ENCODE data around the gene TAS2R30. TPM values are rescaled to one million over a fixed set of nuclear protein-coding genes. Genes with fewer than 3 reads are reported as not detected.

TAS2R30 gene
- total and polyA plus RNA-seq, 9 of the 15 experiments (the other 6 are each of a cell fraction or from before 2014, with no cell fraction given), result 0.11 to 4.0 (median 0.99) TPM; not detected in 3

DNA sequence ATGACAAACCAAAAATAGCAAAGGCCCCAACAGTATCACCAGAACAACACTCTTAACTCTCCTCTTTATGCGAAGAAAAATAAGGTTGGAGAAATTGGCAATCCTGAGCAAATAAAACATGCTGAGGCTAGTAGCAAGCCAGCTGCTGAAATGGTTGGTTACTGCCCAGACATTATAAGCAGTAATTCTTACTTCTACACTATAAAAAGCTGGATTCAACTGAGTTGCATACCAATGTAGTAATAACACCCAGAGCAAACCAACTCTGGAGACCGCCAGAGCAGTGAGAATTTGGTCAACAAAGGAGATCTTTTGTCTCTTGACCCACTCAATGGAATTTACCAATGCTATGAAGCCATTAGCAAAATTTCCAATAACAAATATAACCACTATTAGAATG is 628 bp downstream of the TAS2R30 start:
- ChIA-PET POLR2A (no interaction called here), CTCF (ENCODE audit: low intra/inter-chr PET ratio) (no interaction called here)
- no peak overlapping the region for H2AFZ ChIP-seq (ENCODE audit: low read depth, low read length)
- H3K27ac ChIP-seq (ENCODE audit: extremely low read depth, low read depth, low read length), result no peak overlapping the region
- no peak overlapping the region for H3K4me3 ChIP-seq
- WGBS (ENCODE audit: insufficient coverage, low coverage, missing lambda C conversion rate), result 100% methylated on average over 2 of the region's 2 CpGs
- in situ Hi-C loops (cut with MboI) (no loop called here), intact Hi-C loops (cut with micrococcal nuclease) (no loop called here)
- H3K9me1 ChIP-seq (ENCODE audit: control insufficient read depth, insufficient read depth, low read length), result no peaks in the 10 kb centered on the region
- ATAC-seq, result no peak
- BruUV-seq (replicated peaks), result no TSS peak
- no peak for DNase-seq (ENCODE audit: extremely low read depth in 1 of 4, low spot score in 3 of 4)
- no peak overlapping the region for H3K9ac ChIP-seq (ENCODE audit: insufficient read depth in 1 of 2, low read depth in 2 of 2, low read length in 2 of 2)
- no peaks in the 10 kb centered on the region for H3K36me3 ChIP-seq (ENCODE audit: control insufficient read depth, insufficient read depth, low read length)
- H3K4me2 ChIP-seq (ENCODE audit: insufficient read depth, low read length), result no peak overlapping the region
- FAIRE-seq, result no peak
- H3K9me3 ChIP-seq (replicated peaks; ENCODE audit: control insufficient read depth, insufficient read depth, low read depth, low read length), result no peaks in the 10 kb centered on the region
- no peaks in the 10 kb centered on the region for H3K27me3 ChIP-seq (ENCODE audit: control insufficient read depth in 2 of 2, insufficient read depth in 2 of 2, low read length in 2 of 2)
- H3K4me1 ChIP-seq (replicated peaks in 1 of 2; ENCODE audit: control insufficient read depth in 2 of 2, insufficient read depth in 2 of 2, low read length in 2 of 2), result no peaks in the 10 kb centered on the region
- peaks cover 45% of the 10 kb centered on the region for H3K79me2 ChIP-seq (ENCODE audit: control insufficient read depth, insufficient read depth, low read length)
- H4K20me1 ChIP-seq (replicated peaks; ENCODE audit: control insufficient read depth, insufficient read depth, low read length), result no peaks in the 10 kb centered on the region
- TF ChIP-seq KDM5B (IDR thresholded peaks at IDR 0.05; ENCODE audit: insufficient replicate concordance, low read depth, low read length) (no peak), UBTF (IDR thresholded peaks at IDR 0.05; ENCODE audit: borderline replicate concordance in 1 of 2, low read depth in 2 of 2, low read length in 2 of 2) (no peak), ZNF274 (IDR thresholded peaks at IDR 0.05; ENCODE audit: borderline replicate concordance, low read depth, low read length) (no peak), ZNF143 (CRISPR knock-in tag; IDR thresholded peaks at IDR 0.05) (no peak), ZNF133 (CRISPR knock-in tag; IDR thresholded peaks at IDR 0.05) (no peak), ERF (CRISPR knock-in tag; IDR thresholded peaks at IDR 0.05) (no peak), ZBTB17 (CRISPR knock-in tag; IDR thresholded peaks at IDR 0.05) (no peak), MYBL2 (IDR thresholded peaks at IDR 0.05; ENCODE audit: low read depth) (no peak), MYBL2 (CRISPR knock-in tag; IDR thresholded peaks at IDR 0.05; ENCODE audit: borderline replicate concordance) (no peak), ZNF408 (CRISPR knock-in tag; IDR thresholded peaks at IDR 0.05; ENCODE audit: low read depth) (no peak), CTBP1 (IDR thresholded peaks at IDR 0.05; ENCODE audit: borderline replicate concordance) (no peak), SRF (CRISPR knock-in tag; IDR thresholded peaks at IDR 0.05) (no peak), ZNF740 (CRISPR knock-in tag; IDR thresholded peaks at IDR 0.05) (no peak), ZNF740 (tag; IDR thresholded peaks at IDR 0.05) (no peak), TCF7L2 (IDR thresholded peaks at IDR 0.05; ENCODE audit: low read depth, low read length) (no peak), ZBTB8A (IDR thresholded peaks at IDR 0.05; ENCODE audit: partially characterized antibody) (no peak), LARP7 (IDR thresholded peaks at IDR 0.05) (no peak), ZNF146 (CRISPR knock-in tag; IDR thresholded peaks at IDR 0.05; ENCODE audit: unreplicated experiment) (no peak)
- TF ChIP-seq, protein P1, sequence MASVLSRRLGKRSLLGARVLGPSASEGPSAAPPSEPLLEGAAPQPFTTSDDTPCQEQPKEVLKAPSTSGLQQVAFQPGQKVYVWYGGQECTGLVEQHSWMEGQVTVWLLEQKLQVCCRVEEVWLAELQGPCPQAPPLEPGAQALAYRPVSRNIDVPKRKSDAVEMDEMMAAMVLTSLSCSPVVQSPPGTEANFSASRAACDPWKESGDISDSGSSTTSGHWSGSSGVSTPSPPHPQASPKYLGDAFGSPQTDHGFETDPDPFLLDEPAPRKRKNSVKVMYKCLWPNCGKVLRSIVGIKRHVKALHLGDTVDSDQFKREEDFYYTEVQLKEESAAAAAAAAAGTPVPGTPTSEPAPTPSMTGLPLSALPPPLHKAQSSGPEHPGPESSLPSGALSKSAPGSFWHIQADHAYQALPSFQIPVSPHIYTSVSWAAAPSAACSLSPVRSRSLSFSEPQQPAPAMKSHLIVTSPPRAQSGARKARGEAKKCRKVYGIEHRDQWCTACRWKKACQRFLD (CRISPR knock-in tag; IDR thresholded peaks at IDR 0.05), result no peak
